MM.1S (cell line): Measurements from ENCODE around the gene MTARC2.

Source experiments
- EZH2 ChIP-seq: fragments of 300-600 bp; sonication (generic); optimal IDR thresholded peaks from 2 replicates; pipeline ENCODE3; 2017; ENCODE audit warnings: low read depth, mild to moderate bottlenecking, antibody characterized with exemption, low read length, mixed read lengths
- TF ChIP-seq, protein P1 (sequence below): fragments of 300-600 bp; sonication (generic); IDR thresholded peaks from 2 replicates; pipeline ENCODE4 v1.5.1; 2016; ENCODE audit warnings: antibody characterized with exemption, low read length, mixed read lengths

DNA sequence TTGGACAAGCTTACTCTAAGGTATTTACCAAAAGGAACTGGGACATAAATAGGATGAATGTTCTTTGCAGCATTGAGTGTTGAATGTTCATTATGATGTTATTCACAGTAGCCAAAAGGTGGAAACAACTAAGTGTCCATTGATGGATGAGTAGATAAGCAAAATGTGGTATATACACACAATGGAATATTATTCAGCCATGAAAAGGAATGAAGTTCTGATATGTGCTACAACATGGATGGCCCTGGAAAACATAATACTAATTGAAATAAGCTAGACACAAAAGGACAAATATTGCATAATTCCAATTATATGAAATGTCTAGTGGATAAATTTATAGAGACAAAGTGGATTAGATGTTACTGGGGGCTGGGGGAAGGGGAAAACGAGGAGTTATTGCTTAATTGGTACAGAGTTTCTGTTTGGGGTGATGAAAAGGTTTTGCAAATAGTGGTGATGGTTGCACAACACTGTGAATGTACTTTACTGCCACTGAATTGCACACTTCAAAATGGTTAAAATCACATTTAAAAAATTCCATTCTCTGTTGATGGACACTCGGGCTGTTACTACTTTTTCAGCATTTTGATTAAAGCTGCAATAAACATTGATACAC is 41.5 kb downstream of the MTARC2 start:
- TF ChIP-seq, protein P1, sequence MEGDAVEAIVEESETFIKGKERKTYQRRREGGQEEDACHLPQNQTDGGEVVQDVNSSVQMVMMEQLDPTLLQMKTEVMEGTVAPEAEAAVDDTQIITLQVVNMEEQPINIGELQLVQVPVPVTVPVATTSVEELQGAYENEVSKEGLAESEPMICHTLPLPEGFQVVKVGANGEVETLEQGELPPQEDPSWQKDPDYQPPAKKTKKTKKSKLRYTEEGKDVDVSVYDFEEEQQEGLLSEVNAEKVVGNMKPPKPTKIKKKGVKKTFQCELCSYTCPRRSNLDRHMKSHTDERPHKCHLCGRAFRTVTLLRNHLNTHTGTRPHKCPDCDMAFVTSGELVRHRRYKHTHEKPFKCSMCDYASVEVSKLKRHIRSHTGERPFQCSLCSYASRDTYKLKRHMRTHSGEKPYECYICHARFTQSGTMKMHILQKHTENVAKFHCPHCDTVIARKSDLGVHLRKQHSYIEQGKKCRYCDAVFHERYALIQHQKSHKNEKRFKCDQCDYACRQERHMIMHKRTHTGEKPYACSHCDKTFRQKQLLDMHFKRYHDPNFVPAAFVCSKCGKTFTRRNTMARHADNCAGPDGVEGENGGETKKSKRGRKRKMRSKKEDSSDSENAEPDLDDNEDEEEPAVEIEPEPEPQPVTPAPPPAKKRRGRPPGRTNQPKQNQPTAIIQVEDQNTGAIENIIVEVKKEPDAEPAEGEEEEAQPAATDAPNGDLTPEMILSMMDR = no peak
- no peak for TF ChIP-seq EZH2
